Mesothelial cell of epicardium (in vitro differentiated cells): ENCODE data around the gene CASD1. TPM values are rescaled to one million over a fixed set of nuclear protein-coding genes. Genes with fewer than 3 reads are reported as not detected.

Source experiments
- DNase-seq, 2 experiments: peaks; one replicate each; pipeline ENCODE4 v3.0.0; 2021; ENCODE audit warnings: low spot score in 2 of 2; ENCODE audit not compliant: unreplicated experiment in 2 of 2
- H3K27ac Mint-ChIP-seq: 2 replicates; pipeline ENCODE4 v1.8.0; 2021; ENCODE audit warnings: mixed read lengths
- H3K27me3 Mint-ChIP-seq: 2 replicates; pipeline ENCODE4 v1.8.0; 2021; ENCODE audit warnings: low read depth, mixed read lengths
- H3K36me3 Mint-ChIP-seq: 2 replicates; pipeline ENCODE4 v1.8.0; 2021; ENCODE audit warnings: mixed read lengths
- H3K4me1 Mint-ChIP-seq: 2 replicates; pipeline ENCODE4 v1.8.0; 2021; ENCODE audit warnings: mixed read lengths
- H3K4me3 Mint-ChIP-seq: 2 replicates; pipeline ENCODE4 v1.8.0; 2021; ENCODE audit warnings: mild to moderate bottlenecking, moderate library complexity, mixed read lengths
- H3K9me3 Mint-ChIP-seq: 2 replicates; pipeline ENCODE4 v1.8.0; 2021; ENCODE audit warnings: mixed read lengths
- CTCF ChIP-seq: fragments of 200-600 bp; sonication (generic); IDR thresholded peaks from one replicate; pipeline ENCODE4 v1.5.0; 2021; ENCODE audit warnings: antibody characterized with exemption; ENCODE audit not compliant: unreplicated experiment
- total RNA-seq: library from RNA; stranded (reverse); gene quantifications from 3 replicates; pipeline ENCODE4 v1.2.1, GENCODE V29; 2021

The CASD1 gene
- total RNA-seq, 1 donor from 2014 or later: 35.6 TPM

GRCh38 chr7:94491410-94491809 is 18.2 kb upstream of the CASD1 start:
- Mint-ChIP-seq H3K27ac (no peak overlapping the region), H3K4me3 (no peak overlapping the region), H3K36me3 (no peaks in the 10 kb centered on the region), H3K4me1 (peaks cover 9% of the 10 kb centered on the region), H3K27me3 (no peaks in the 10 kb centered on the region), H3K9me3 (peaks cover 12% of the 10 kb centered on the region)
- no peak for DNase-seq
- no peak for TF ChIP-seq CTCF

GRCh38 chr7:94492601-94493000 is 17.0 kb upstream of the CASD1 start:
- Mint-ChIP-seq H3K27me3 (no peaks in the 10 kb centered on the region), H3K4me1 (peaks cover 9% of the 10 kb centered on the region), H3K27ac (no peak overlapping the region), H3K4me3 (no peak overlapping the region), H3K9me3 (peaks cover 14% of the 10 kb centered on the region), H3K36me3 (no peaks in the 10 kb centered on the region)
- DNase-seq: no peak
- no peak for TF ChIP-seq CTCF

GRCh38 chr7:94497874-94498670 is 11.5 kb upstream of the CASD1 start:
- no peak for TF ChIP-seq CTCF

GRCh38 chr7:94498918-94499317 is 10.7 kb upstream of the CASD1 start:
- peaks cover 18% of the 10 kb centered on the region for H3K9me3 Mint-ChIP-seq
- DNase-seq: no peak

More at GRCh38 chr7:94497874-94498670, 11.5 kb upstream of the CASD1 start:
- Mint-ChIP-seq H3K36me3 (no peaks in the 10 kb centered on the region), H3K27ac (no peak overlapping the region), H3K27me3 (no peaks in the 10 kb centered on the region), H3K9me3 (peaks cover 18% of the 10 kb centered on the region), H3K4me1 (peaks cover 9% of the 10 kb centered on the region), H3K4me3 (no peak overlapping the region)
- no peak for DNase-seq

GRCh38 chr7:94507462-94507861 is 2.1 kb upstream of the CASD1 start:
- Mint-ChIP-seq H3K4me3 (no peak overlapping the region), H3K27ac (no peak overlapping the region), H3K36me3 (no peaks in the 10 kb centered on the region), H3K27me3 (no peaks in the 10 kb centered on the region), H3K4me1 (peaks cover 22% of the 10 kb centered on the region), H3K9me3 (no peaks in the 10 kb centered on the region)
- no peak for DNase-seq
- TF ChIP-seq CTCF: no peak

More at GRCh38 chr7:94498918-94499317, 10.7 kb upstream of the CASD1 start:
- no peaks in the 10 kb centered on the region for H3K36me3 Mint-ChIP-seq
- H3K4me3 Mint-ChIP-seq: no peak overlapping the region
- no peak for TF ChIP-seq CTCF
- no peaks in the 10 kb centered on the region for H3K27me3 Mint-ChIP-seq
- peaks cover 9% of the 10 kb centered on the region for H3K4me1 Mint-ChIP-seq
- H3K27ac Mint-ChIP-seq: no peak overlapping the region
